ENCODE results near the gene ZNRF3.

Gene ZNRF3

DNA sequence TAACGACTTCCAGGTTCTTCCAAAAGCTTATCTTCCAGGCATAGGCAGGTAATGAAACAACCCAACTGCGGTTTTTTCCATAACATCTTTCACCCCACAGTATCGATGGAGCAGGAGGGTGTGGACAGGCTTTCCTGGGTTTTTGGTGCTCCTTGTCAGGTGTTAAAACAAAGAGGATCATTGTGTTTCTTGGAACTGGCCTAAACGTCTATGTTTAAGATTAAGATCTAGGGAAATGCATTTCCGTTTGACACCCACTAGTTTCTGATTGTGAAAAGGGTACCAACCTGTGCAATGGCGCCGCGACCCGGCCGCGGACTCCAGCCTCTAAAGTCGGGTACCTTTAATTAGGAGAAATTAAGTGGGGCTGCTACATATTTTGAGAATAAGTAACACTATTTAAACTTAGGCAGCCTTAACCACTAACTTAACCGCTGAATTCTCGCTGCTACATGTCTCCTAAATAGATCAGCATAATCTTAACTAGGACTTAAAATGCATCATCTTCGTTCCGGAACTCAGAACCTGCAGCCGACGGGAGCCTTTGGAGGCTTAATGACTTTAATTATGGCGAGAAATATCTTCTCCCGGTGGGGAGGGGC, 146.7 kb downstream of the ZNRF3 start:
- TF ChIP-seq POLR2AphosphoS5 (IDR thresholded peaks at IDR 0.05; ENCODE audit: low read depth, low read length): no peak
- TF ChIP-seq, protein P1, sequence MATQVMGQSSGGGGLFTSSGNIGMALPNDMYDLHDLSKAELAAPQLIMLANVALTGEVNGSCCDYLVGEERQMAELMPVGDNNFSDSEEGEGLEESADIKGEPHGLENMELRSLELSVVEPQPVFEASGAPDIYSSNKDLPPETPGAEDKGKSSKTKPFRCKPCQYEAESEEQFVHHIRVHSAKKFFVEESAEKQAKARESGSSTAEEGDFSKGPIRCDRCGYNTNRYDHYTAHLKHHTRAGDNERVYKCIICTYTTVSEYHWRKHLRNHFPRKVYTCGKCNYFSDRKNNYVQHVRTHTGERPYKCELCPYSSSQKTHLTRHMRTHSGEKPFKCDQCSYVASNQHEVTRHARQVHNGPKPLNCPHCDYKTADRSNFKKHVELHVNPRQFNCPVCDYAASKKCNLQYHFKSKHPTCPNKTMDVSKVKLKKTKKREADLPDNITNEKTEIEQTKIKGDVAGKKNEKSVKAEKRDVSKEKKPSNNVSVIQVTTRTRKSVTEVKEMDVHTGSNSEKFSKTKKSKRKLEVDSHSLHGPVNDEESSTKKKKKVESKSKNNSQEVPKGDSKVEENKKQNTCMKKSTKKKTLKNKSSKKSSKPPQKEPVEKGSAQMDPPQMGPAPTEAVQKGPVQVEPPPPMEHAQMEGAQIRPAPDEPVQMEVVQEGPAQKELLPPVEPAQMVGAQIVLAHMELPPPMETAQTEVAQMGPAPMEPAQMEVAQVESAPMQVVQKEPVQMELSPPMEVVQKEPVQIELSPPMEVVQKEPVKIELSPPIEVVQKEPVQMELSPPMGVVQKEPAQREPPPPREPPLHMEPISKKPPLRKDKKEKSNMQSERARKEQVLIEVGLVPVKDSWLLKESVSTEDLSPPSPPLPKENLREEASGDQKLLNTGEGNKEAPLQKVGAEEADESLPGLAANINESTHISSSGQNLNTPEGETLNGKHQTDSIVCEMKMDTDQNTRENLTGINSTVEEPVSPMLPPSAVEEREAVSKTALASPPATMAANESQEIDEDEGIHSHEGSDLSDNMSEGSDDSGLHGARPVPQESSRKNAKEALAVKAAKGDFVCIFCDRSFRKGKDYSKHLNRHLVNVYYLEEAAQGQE (IDR thresholded peaks at IDR 0.05; ENCODE audit: insufficient read depth in 1 of 2, low read depth in 2 of 2, low read length in 2 of 2): no peak
- TF ChIP-seq TAF1 (IDR thresholded peaks at IDR 0.05; ENCODE audit: borderline replicate concordance, insufficient read depth, low read length): no peak
- no peak for TF ChIP-seq FOXP2 (optimal IDR thresholded peaks at IDR 0.05; ENCODE audit: borderline replicate concordance, extremely low read depth, extremely low read length, insufficient read depth)
- no peak for TF ChIP-seq SIN3A (IDR thresholded peaks at IDR 0.05; ENCODE audit: borderline replicate concordance, insufficient read depth, low read length)

DNA sequence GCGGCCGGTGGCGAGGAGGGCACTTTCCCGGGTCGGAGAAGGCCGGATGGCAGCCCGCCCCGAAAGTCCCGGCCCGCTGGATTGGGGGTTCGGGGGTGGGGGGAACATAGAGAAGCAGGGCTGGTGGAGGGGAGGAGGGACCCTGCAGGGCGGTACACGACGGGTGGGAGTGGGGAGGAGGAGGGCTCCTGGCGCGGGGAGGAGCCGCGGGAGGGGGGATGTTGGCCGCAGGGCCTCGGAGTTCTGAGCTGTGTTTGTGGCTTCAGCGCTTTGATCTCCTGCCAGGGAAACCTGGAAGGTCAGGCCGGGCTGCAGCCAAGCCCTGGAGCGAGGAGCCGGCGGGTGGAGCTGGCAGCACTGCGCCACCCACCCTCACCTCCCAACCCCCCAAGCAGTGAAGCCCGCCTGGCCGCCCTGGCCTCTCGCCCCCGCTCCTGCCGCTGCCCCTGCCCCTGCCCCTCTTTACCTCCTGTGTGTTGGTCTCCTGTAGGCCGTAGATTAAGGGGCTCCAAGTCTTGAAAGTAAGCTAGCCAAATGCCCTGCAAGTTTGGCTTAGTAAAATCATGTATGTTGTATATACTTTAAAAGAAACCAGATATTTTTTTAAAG, 147.3 kb downstream of the ZNRF3 start:
- TF ChIP-seq FOXP2 (optimal IDR thresholded peaks at IDR 0.05; ENCODE audit: borderline replicate concordance, extremely low read depth, extremely low read length, insufficient read depth) (peak; percentile 80), POLR2AphosphoS5 (IDR thresholded peaks at IDR 0.05; ENCODE audit: low read depth, low read length) (no peak)

DNA sequence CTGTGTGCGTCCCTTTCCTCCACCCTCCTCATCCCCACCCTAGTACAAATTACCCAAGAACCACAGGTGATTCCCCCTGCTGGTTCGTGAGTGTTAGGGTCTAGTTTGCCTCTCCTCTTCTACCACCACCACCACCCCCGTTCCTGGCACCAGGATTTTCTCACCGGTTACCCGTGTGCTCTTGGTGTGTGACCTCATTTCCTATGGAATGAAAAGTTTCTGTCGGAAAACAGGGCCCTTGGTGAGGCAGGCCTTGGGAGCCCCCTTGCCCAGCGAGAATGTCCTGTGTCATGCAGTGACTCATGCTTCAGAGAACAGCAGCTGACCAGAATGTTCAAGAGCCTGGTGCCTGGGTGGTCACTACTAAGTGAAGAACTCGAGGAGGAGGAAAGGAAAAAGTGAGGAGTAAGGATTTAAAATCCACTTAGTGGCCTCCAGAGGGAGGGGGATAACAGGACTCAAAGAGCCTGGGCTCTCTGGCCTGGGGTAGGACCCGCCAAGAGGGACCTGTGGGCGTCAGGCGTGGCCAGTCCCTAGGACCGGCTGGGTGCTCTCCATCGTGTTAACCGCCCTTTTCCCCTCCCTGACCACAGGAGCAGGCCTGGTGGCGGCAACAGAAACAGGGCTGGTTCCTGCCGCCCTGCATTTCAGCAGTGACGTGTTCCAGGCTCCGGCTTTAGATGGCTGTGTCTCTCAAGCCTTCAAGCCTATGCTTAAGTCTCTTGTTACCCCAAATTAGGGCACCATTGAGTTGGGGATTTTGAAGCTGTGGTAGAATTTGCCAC, 148.0 kb downstream of the ZNRF3 start:
- no peak for TF ChIP-seq FOXP2 (optimal IDR thresholded peaks at IDR 0.05; ENCODE audit: borderline replicate concordance, extremely low read depth, extremely low read length, insufficient read depth)
- no peak for TF ChIP-seq SIN3A (IDR thresholded peaks at IDR 0.05; ENCODE audit: borderline replicate concordance, insufficient read depth, low read length)
- no peak for TF ChIP-seq TAF1 (IDR thresholded peaks at IDR 0.05; ENCODE audit: borderline replicate concordance, insufficient read depth, low read length)
- TF ChIP-seq, protein P1 (IDR thresholded peaks at IDR 0.05; ENCODE audit: insufficient read depth in 1 of 2, low read depth in 2 of 2, low read length in 2 of 2): no peak
- TF ChIP-seq POLR2AphosphoS5 (IDR thresholded peaks at IDR 0.05; ENCODE audit: low read depth, low read length): no peak

DNA sequence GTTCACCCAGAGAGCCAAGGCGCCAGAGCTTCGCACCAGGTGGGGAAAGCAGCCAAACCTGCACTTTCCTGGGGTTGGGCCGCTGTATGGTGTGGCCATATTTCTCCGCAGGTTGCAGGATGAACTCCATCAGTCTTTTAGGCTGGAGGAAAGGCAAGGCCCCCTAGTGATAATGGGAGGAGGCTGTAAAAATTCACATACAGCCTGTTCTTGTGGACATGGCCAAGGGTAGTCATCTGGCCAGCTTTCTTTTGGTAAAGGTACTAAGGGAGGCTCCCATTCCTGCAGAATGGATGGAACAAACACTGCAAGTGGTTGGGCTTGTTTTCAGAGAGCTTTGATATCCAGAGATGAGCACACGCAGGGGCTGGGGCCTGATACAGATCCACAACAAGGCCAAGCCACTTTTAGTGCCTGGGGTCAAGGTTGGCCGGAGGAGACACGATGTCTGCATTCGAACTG, 148.7 kb downstream of the ZNRF3 start:
- TF ChIP-seq, protein P1 (IDR thresholded peaks at IDR 0.05; ENCODE audit: insufficient read depth in 1 of 2, low read depth in 2 of 2, low read length in 2 of 2): no peak
- no peak for TF ChIP-seq POLR2AphosphoS5 (IDR thresholded peaks at IDR 0.05; ENCODE audit: low read depth, low read length)
- TF ChIP-seq FOXP2 (optimal IDR thresholded peaks at IDR 0.05; ENCODE audit: borderline replicate concordance, extremely low read depth, extremely low read length, insufficient read depth): no peak
- TF ChIP-seq TAF1 (IDR thresholded peaks at IDR 0.05; ENCODE audit: borderline replicate concordance, insufficient read depth, low read length): no peak
- TF ChIP-seq SIN3A (IDR thresholded peaks at IDR 0.05; ENCODE audit: borderline replicate concordance, insufficient read depth, low read length): no peak

DNA sequence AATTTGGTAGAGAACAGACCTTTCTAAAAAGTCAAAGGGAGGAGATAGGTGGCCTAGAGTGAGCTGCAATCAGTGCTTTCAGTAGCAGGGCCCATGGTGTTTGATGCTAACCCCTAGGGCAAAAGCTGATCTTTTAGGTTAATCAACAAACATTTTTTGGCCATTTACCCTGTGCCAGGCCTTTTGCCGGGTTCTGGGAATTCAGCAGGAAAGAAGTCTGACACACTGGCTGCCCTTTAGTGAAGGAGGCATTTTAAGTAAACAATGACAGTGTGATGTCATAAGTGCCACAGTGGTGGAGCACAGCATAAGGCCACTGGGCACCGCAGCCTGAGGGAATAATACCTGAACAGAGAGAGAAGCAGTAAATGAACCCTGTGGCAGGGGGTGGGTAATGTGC, 149.2 kb downstream of the ZNRF3 start:
- TF ChIP-seq, protein P1 (IDR thresholded peaks at IDR 0.05; ENCODE audit: insufficient read depth in 1 of 2, low read depth in 2 of 2, low read length in 2 of 2): no peak
- no peak for TF ChIP-seq POLR2AphosphoS5 (IDR thresholded peaks at IDR 0.05; ENCODE audit: low read depth, low read length)
- TF ChIP-seq FOXP2 (optimal IDR thresholded peaks at IDR 0.05; ENCODE audit: borderline replicate concordance, extremely low read depth, extremely low read length, insufficient read depth): no peak
- TF ChIP-seq SIN3A (IDR thresholded peaks at IDR 0.05; ENCODE audit: borderline replicate concordance, insufficient read depth, low read length): no peak
- no peak for TF ChIP-seq TAF1 (IDR thresholded peaks at IDR 0.05; ENCODE audit: borderline replicate concordance, insufficient read depth, low read length)

All from PFSK-1 (cell line).